Esophagus squamous epithelium (tissue), 5 donors: ENCODE data around the gene MAX. TPM values are rescaled to one million over a fixed set of nuclear protein-coding genes. Genes with fewer than 3 reads are reported as not detected.
A peak's percentile ranks its signal among the peaks of the same experiment; 100 is the strongest.

Experiments used
- DNase-seq: peaks from one replicate; lab custom pipeline; 2025; lab: John Stamatoyannopoulos, UW
- H3K27ac ChIP-seq, 4 donors: fragments of 200-600 bp; sonication (generic); one replicate each; pipeline ENCODE4 v1.5.1; 2016 to 2019; ENCODE audit warnings: mild to moderate bottlenecking in 1 of 4
- H3K27me3 ChIP-seq, 4 donors: fragments of 200-600 bp; sonication (generic); 1 replicate in 3 of 4; 2 replicates in 1 of 4; pipeline versions ENCODE4 v1.5.1 to v1.6.0; 2017 to 2021; ENCODE audit warnings: antibody characterized with exemption in 1 of 4
- H3K36me3 ChIP-seq, 3 donors: fragments of 200-600 bp; sonication (generic); one replicate each; pipeline ENCODE4 v1.5.1; 2016 to 2019
- H3K4me1 ChIP-seq, 3 donors: fragments of 200-600 bp; sonication (generic); one replicate each; pipeline ENCODE4 v1.5.1; 2017 to 2019
- H3K4me3 ChIP-seq, 4 donors: fragments of 200-600 bp; sonication (generic); 1 replicate in 3 of 4; 2 replicates in 1 of 4; pipeline ENCODE4 v1.5.1; 2016 to 2019; ENCODE audit warnings: mild to moderate bottlenecking in 2 of 4, moderate library complexity in 1 of 4
- H3K9me3 ChIP-seq, 3 donors: fragments of 200-600 bp; sonication (generic); one replicate each; pipeline ENCODE4 v1.5.1; 2016 to 2019
- POLR2A ChIP-seq, 4 donors: fragments of 450-650 bp; IDR thresholded peaks; one replicate each; pipeline ENCODE4 v1.6.1; 2017; ENCODE audit warnings: antibody characterized with exemption in 4 of 4, mild to moderate bottlenecking in 4 of 4, moderate library complexity in 3 of 4
- WGBS, 2 donors: methylation state at CpG; one replicate each; pipeline ENCODE4 v1.1.5; 2018; 5-methylcytosine and 5-hydroxymethylcytosine counted together
- intact Hi-C: fragments of 100-400 bp; cut with DNase I; formaldehyde crosslinking; loops from one replicate; pipeline ENCODE4 v1.15.0; 2022
- total RNA-seq, 4 donors: library from RNA; depleted of rRNA; stranded (reverse); fragments of >200 nt; gene quantifications; one replicate each; pipeline ENCODE4 v1.1.0, GENCODE V29; 2016
- TF ChIP-seq, protein P1 (sequence below), 6 experiments: fragments of 450-650 bp in 4 of 6; fragments of 200-600 bp in 2 of 6; sonication (generic) in 2 of 6; IDR thresholded peaks; one replicate each; pipeline ENCODE4 v1.5.1; 2016 to 2019; ENCODE audit warnings: antibody characterized with exemption in 6 of 6, mild to moderate bottlenecking in 4 of 6, moderate library complexity in 4 of 6
- donor health status: DM: yes; HTN: yes; CAD: no.

Gene MAX
- total RNA-seq, 4 donors from 2014 or later = 45.3 to 88.7 (median 46.3) TPM

DNA sequence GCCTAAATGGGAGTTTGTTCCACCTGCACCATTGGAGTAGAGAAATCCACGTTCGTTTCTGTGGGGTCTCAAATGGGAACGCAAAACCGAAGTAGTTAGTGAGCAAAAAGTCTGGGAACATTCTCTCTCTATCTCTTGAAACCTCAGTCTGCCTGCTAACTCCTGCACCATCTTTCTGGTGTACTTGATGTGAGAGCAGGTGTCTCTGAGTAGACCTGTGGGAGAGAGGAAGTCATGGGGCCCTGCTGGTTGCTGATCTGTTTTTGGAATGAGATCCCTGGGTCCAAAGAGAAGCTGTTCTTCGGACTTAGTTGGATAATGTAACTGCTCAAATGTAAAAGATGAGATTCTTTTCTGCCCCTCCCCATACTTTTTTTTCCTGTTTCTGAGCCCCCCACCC is 57.3 kb downstream of the MAX start:
- Histone ChIP-seq H3K36me3 (peaks cover 0 to 61% (median 0%) of the 10 kb centered on the region in 3 donors), H3K27ac (peak overlapping the region in 1 of 4 donors; percentile 29), H3K4me3 (no peak overlapping the region), H3K9me3 (no peaks in the 10 kb centered on the region), H3K4me1 (peaks cover 0 to 39% (median 11%) of the 10 kb centered on the region in 3 donors), H3K27me3 (no peaks in the 10 kb centered on the region)
- no peak for DNase-seq
- intact Hi-C loops = no loop called here
- TF ChIP-seq POLR2A (IDR thresholded peaks at IDR 0.05) = no peak
- TF ChIP-seq, protein P1, sequence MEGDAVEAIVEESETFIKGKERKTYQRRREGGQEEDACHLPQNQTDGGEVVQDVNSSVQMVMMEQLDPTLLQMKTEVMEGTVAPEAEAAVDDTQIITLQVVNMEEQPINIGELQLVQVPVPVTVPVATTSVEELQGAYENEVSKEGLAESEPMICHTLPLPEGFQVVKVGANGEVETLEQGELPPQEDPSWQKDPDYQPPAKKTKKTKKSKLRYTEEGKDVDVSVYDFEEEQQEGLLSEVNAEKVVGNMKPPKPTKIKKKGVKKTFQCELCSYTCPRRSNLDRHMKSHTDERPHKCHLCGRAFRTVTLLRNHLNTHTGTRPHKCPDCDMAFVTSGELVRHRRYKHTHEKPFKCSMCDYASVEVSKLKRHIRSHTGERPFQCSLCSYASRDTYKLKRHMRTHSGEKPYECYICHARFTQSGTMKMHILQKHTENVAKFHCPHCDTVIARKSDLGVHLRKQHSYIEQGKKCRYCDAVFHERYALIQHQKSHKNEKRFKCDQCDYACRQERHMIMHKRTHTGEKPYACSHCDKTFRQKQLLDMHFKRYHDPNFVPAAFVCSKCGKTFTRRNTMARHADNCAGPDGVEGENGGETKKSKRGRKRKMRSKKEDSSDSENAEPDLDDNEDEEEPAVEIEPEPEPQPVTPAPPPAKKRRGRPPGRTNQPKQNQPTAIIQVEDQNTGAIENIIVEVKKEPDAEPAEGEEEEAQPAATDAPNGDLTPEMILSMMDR (IDR thresholded peaks at IDR 0.05) = no peak
- WGBS, 2 donors = 83 to 91% methylated on average over 5 of the region's 5 CpGs

- intact Hi-C loops = no loop called here
- TF ChIP-seq POLR2A (IDR thresholded peaks at IDR 0.05) = no peak
- TF ChIP-seq, protein P1 (IDR thresholded peaks at IDR 0.05) = no peak
- Histone ChIP-seq H3K4me1 (peaks cover 0 to 39% (median 11%) of the 10 kb centered on the region in 3 donors), H3K9me3 (no peaks in the 10 kb centered on the region), H3K27ac (peak overlapping the region in 1 of 4 donors; percentile 29), H3K27me3 (no peaks in the 10 kb centered on the region), H3K4me3 (no peak overlapping the region), H3K36me3 (peaks cover 0 to 64% (median 0%) of the 10 kb centered on the region in 3 donors)
- 74 to 81% methylated on average over 5 to 9 of the region's 9 CpGs for WGBS, 2 donors
- no peak for DNase-seq
These were observed 57.7 kb downstream of the MAX start for GRCh38 chr14:65044596-65044959.

DNA sequence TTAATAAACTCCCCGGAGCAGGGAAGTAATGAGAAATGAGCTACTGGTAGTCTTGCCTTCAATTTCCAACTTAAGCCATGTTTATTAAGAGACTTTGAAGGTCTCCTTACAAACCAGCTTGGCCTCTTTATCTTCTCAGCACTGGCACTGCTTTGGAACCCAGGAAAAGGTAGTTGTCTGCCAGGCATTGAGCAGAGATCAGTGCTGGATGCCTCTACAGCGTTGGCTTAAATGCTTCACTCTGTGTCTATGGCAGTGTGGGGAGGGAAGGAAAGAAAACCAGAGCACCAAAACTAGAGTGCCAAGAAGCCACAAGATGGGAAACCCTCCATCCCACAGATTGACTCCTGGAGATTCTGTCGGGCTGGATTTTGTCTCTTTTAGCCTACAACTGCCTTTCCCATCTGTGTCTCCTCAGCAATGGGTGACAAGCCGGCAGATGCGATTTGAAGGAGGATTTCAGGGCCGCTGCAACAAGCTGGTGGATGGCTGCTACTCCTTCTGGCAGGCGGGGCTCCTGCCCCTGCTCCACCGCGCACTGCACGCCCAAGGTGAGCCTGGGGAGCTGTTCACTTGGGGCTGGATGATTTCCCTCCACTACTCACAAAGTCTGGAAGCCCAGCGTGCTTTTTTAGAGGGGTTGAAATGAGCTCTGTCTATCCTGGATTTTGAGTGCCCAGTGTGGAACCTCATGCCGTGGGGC is 58.3 kb downstream of the MAX start:
- Histone ChIP-seq H3K27me3 (no peaks in the 10 kb centered on the region), H3K9me3 (no peaks in the 10 kb centered on the region), H3K36me3 (peaks cover 0 to 64% (median 0%) of the 10 kb centered on the region in 3 donors), H3K4me1 (peaks cover 0 to 37% (median 11%) of the 10 kb centered on the region in 3 donors), H3K27ac (no peak overlapping the region), H3K4me3 (no peak overlapping the region)
- WGBS, 2 donors = 83 to 91% methylated on average over 5 to 9 of the region's 12 CpGs
- intact Hi-C loops = no loop called here
- DNase-seq = no peak
- no peak for TF ChIP-seq POLR2A (IDR thresholded peaks at IDR 0.05)
- TF ChIP-seq, protein P1 (IDR thresholded peaks at IDR 0.05) = no peak

DNA sequence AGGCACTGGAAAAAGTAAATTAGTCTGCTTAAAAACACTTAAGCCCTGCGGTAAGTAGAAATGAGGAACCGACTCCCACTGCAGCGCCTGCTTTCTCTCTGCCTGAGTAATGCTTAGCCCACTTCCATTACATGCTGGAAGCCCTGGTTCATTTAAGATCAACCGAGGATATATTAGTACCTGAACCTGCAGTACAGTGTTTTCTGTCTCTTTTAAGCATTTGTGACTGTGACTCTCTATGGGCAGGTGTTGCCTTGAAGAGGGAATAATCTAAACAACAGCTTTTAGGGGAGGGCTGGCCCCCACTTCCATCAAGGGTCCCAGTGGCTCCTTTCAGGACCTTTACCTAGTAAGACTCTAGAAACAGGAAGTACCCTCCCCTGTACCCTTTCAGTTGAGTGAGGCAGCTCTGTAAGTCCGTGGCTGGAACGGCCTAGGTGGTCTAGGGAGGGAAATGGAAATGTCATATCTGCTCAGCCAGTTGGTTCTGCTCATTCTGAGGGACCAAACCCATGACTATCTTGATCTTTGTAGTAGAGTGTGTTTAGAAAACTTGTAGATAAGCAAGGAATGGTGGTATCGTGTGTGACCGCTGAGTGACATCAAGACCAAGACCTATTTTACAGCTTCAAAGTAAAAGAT is 59.5 kb downstream of the MAX start:
- TF ChIP-seq, protein P1 (IDR thresholded peaks at IDR 0.05) = no peak
- TF ChIP-seq POLR2A (IDR thresholded peaks at IDR 0.05) = no peak
- intact Hi-C loops = no loop called here
- Histone ChIP-seq H3K27me3 (no peaks in the 10 kb centered on the region), H3K36me3 (peaks cover 0 to 59% (median 0%) of the 10 kb centered on the region in 3 donors), H3K27ac (no peak overlapping the region), H3K4me1 (peaks cover 0 to 26% (median 6%) of the 10 kb centered on the region in 3 donors), H3K9me3 (no peaks in the 10 kb centered on the region), H3K4me3 (no peak overlapping the region)
- WGBS, 2 donors = 68 to 79% methylated on average over 6 to 8 of the region's 8 CpGs
- no peak for DNase-seq

DNA sequence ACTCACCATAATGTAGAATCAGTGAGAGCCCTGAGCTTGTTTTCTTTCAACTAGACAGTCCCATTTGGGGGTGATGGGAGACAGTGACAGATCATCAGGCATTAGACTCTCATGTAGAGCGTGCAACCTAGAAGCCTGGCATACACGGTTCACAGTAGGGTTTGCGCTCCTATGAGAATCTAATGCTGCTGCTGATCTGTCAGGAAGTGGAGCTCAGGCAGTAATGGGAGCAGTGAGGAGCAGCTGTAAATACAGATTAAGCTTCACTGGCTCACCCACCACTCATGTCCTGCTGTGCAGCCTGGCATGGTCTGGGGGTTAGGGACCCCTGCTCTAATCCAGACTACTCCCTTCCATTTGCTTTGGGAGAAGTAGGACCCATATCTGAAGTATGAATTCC is 60.0 kb downstream of the MAX start:
- no peak overlapping the region for H3K27ac ChIP-seq
- no peak for TF ChIP-seq POLR2A (IDR thresholded peaks at IDR 0.05)
- TF ChIP-seq, protein P1 (IDR thresholded peaks at IDR 0.05) = no peak
- H3K4me3 ChIP-seq = no peak overlapping the region
- no peaks in the 10 kb centered on the region for H3K9me3 ChIP-seq
- peaks cover 0 to 20% (median 2%) of the 10 kb centered on the region in 3 donors for H3K4me1 ChIP-seq
- intact Hi-C loops = no loop called here
- peaks cover 0 to 63% (median 0%) of the 10 kb centered on the region in 3 donors for H3K36me3 ChIP-seq
- WGBS, 2 donors = 72 to 96% methylated on average over 3 of the region's 3 CpGs
- DNase-seq = no peak
- no peaks in the 10 kb centered on the region for H3K27me3 ChIP-seq
